ENCODE results near the gene ATAD5.

- TF ChIP-seq, protein P1, sequence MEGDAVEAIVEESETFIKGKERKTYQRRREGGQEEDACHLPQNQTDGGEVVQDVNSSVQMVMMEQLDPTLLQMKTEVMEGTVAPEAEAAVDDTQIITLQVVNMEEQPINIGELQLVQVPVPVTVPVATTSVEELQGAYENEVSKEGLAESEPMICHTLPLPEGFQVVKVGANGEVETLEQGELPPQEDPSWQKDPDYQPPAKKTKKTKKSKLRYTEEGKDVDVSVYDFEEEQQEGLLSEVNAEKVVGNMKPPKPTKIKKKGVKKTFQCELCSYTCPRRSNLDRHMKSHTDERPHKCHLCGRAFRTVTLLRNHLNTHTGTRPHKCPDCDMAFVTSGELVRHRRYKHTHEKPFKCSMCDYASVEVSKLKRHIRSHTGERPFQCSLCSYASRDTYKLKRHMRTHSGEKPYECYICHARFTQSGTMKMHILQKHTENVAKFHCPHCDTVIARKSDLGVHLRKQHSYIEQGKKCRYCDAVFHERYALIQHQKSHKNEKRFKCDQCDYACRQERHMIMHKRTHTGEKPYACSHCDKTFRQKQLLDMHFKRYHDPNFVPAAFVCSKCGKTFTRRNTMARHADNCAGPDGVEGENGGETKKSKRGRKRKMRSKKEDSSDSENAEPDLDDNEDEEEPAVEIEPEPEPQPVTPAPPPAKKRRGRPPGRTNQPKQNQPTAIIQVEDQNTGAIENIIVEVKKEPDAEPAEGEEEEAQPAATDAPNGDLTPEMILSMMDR (IDR thresholded peaks at IDR 0.05; ENCODE audit: poor library complexity, severe bottlenecking) = no peak
- no peak for TF ChIP-seq SMC3 (conservative IDR thresholded peaks at IDR 0.05; ENCODE audit: poor library complexity)
- TF ChIP-seq EP300 (conservative IDR thresholded peaks at IDR 0.05; ENCODE audit: poor library complexity, severe bottlenecking) = no peak
These were observed 84.3 kb downstream of the ATAD5 start for GRCh38 chr17:30915833-30916611.

Data from neural cell (in vitro differentiated cells).